KMS-11 (cell line): Measurements from ENCODE around the gene EMD.

Experiments
- H2AFZ ChIP-seq: fragments of 200-600 bp; sonication (generic); 2 replicates; pipeline ENCODE4 v1.6.1; 2016; ENCODE audit warnings: antibody characterized with exemption, mixed run types, low read depth
- H3K27ac ChIP-seq: fragments of 200-600 bp; sonication (generic); 2 replicates; pipeline ENCODE4 v1.6.1; 2016; ENCODE audit warnings: mild to moderate bottlenecking, mixed run types
- H3K27me3 ChIP-seq: fragments of 200-600 bp; sonication (generic); 2 replicates; pipeline ENCODE4 v1.6.1; 2017; ENCODE audit warnings: mild to moderate bottlenecking, low read depth, mixed run types, moderate library complexity; ENCODE audit not compliant: insufficient read depth
- H3K36me3 ChIP-seq: fragments of 200-600 bp; sonication (generic); 2 replicates; pipeline ENCODE4 v1.6.1; 2017; ENCODE audit warnings: mild to moderate bottlenecking, mixed run types; ENCODE audit not compliant: insufficient read depth
- H3K4me1 ChIP-seq: fragments of 200-600 bp; sonication (generic); 2 replicates; pipeline ENCODE4 v1.6.1; 2016; ENCODE audit warnings: mild to moderate bottlenecking, low read depth, mixed run types; ENCODE audit not compliant: poor library complexity, severe bottlenecking
- H3K4me2 ChIP-seq: fragments of 200-600 bp; sonication (generic); 2 replicates; pipeline ENCODE4 v1.7.0; 2016; ENCODE audit warnings: mild to moderate bottlenecking, mixed run types
- H3K4me3 ChIP-seq: fragments of 200-600 bp; sonication (generic); IDR thresholded peaks from 2 replicates; pipeline ENCODE4 v1.6.1; 2017; ENCODE audit warnings: low read depth, low read length, mixed read lengths; ENCODE audit not compliant: insufficient read depth
- H3K79me2 ChIP-seq: fragments of 200-600 bp; sonication (generic); 2 replicates; pipeline ENCODE4 v1.6.1; 2016; ENCODE audit warnings: low read depth, mixed run types; ENCODE audit not compliant: insufficient read depth
- H3K9ac ChIP-seq: fragments of 200-600 bp; sonication (generic); 2 replicates; pipeline ENCODE4 v1.6.1; 2016; ENCODE audit warnings: mild to moderate bottlenecking, mixed run types
- H4K20me1 ChIP-seq: fragments of 200-600 bp; sonication (generic); 2 replicates; pipeline ENCODE4 v1.6.1; 2016; ENCODE audit warnings: mild to moderate bottlenecking, mixed run types; ENCODE audit not compliant: insufficient read depth
- CTCF ChIP-seq: fragments of 200-600 bp; sonication (generic); conservative IDR thresholded peaks from 2 replicates; pipeline ENCODE4 v1.6.1; 2017; ENCODE audit warnings: low read depth, mild to moderate bottlenecking, antibody characterized with exemption, low read length, moderate library complexity, mixed read lengths

Gene EMD

GRCh38 chrX:154401918-154402621 is 23.0 kb downstream of the EMD start:
- Histone ChIP-seq H4K20me1 (no peaks in the 10 kb centered on the region), H3K27ac (peak overlapping the region; percentile 99; the same call in 1 of the 2 replicates), H3K4me2 (no peak overlapping the region), H3K79me2 (peaks cover 21% of the 10 kb centered on the region), H3K36me3 (0 out of 2 replicates have a peak, but pooled peaks cover 7% of the 10 kb centered on the region), H3K4me3 (no peak overlapping the region), H3K27me3 (no peaks in the 10 kb centered on the region), H2AFZ (no peak overlapping the region), H3K9ac (no peak overlapping the region; the same call in 1 of the 2 replicates), H3K4me1 (peaks cover under 1% of the 10 kb centered on the region)
- TF ChIP-seq CTCF = no peak

GRCh38 chrX:154402622-154403127 is 23.6 kb downstream of the EMD start:
- no peak for TF ChIP-seq CTCF
- H3K27me3 ChIP-seq = no peaks in the 10 kb centered on the region
- 0 out of 2 replicates have a peak, but pooled peaks cover 7% of the 10 kb centered on the region for H3K36me3 ChIP-seq
- H3K4me1 ChIP-seq = no peaks in the 10 kb centered on the region
- no peak overlapping the region for H3K9ac ChIP-seq
- H3K79me2 ChIP-seq = peaks cover 21% of the 10 kb centered on the region
- H3K4me3 ChIP-seq = no peak overlapping the region
- peak overlapping the region; percentile 99; the same call in 1 of the 2 replicates for H3K27ac ChIP-seq
- no peaks in the 10 kb centered on the region for H4K20me1 ChIP-seq
- H3K4me2 ChIP-seq = no peak overlapping the region
- H2AFZ ChIP-seq = no peak overlapping the region

- H3K36me3 ChIP-seq = 0 out of 2 replicates have a peak, but pooled peaks cover 7% of the 10 kb centered on the region
- no peak overlapping the region for H2AFZ ChIP-seq
- H3K4me3 ChIP-seq = no peak overlapping the region
- no peaks in the 10 kb centered on the region for H4K20me1 ChIP-seq
- H3K9ac ChIP-seq = no peak overlapping the region
- peaks cover 21% of the 10 kb centered on the region for H3K79me2 ChIP-seq
- no peaks in the 10 kb centered on the region for H3K4me1 ChIP-seq
- no peak overlapping the region for H3K4me2 ChIP-seq
- H3K27ac ChIP-seq = no peak overlapping the region
- H3K27me3 ChIP-seq = no peaks in the 10 kb centered on the region
- no peak for TF ChIP-seq CTCF
Measured at GRCh38 chrX:154403192-154403591, 24.1 kb downstream of the EMD start.

- no peak overlapping the region for H2AFZ ChIP-seq
- peaks cover 14% of the 10 kb centered on the region for H3K79me2 ChIP-seq
- H3K27ac ChIP-seq = no peak overlapping the region
- H3K9ac ChIP-seq = no peak overlapping the region
- no peak overlapping the region for H3K4me2 ChIP-seq
- H3K4me1 ChIP-seq = no peaks in the 10 kb centered on the region
- no peak overlapping the region for H3K4me3 ChIP-seq
- no peaks in the 10 kb centered on the region for H4K20me1 ChIP-seq
- no peak for TF ChIP-seq CTCF
- 0 out of 2 replicates have a peak, but pooled peaks cover 6% of the 10 kb centered on the region for H3K36me3 ChIP-seq
- no peaks in the 10 kb centered on the region for H3K27me3 ChIP-seq
Measured at GRCh38 chrX:154403858-154404257, 24.8 kb downstream of the EMD start.
